SK-N-MC (cell line): ENCODE measurements around the gene MCEMP1.
A peak's percentile ranks its signal among the peaks of the same experiment; 100 is the strongest.

Source experiments
- DNase-seq: peaks from one replicate; pipeline ENCODE4 v3.0.0-alpha.2; 2011; ENCODE audit warnings: low read depth, low spot score
- H3K27ac ChIP-seq: fragments of 200-600 bp; sonication (generic); 2 replicates; pipeline ENCODE4 v1.5.1; 2016; ENCODE audit warnings: mixed run types
- H3K36me3 ChIP-seq: fragments of 200-600 bp; sonication (generic); 2 replicates; pipeline ENCODE4 v1.6.1; 2017; ENCODE audit warnings: antibody characterized with exemption, low read length, mixed read lengths; ENCODE audit not compliant: insufficient read depth
- H3K4me3 ChIP-seq: fragments of 200-600 bp; sonication (generic); 2 replicates; pipeline ENCODE4 v1.5.1; 2016
- H3K9ac ChIP-seq: fragments of 200-600 bp; sonication (generic); 2 replicates; pipeline ENCODE4 v1.8.0; 2017; ENCODE audit warnings: mixed run types, mixed read lengths; ENCODE audit not compliant: insufficient read length
- H3K9me3 ChIP-seq: fragments of 200-600 bp; sonication (generic); 2 replicates; pipeline ENCODE4 v1.6.1; 2017; ENCODE audit warnings: low read depth, mild to moderate bottlenecking, antibody characterized with exemption, low read length, moderate library complexity, mixed read lengths
- EZH2 ChIP-seq: fragments of 200-600 bp; sonication (generic); IDR thresholded peaks from one replicate; pipeline ENCODE4 v1.6.1; 2017; ENCODE audit warnings: antibody characterized with exemption
- FOXP2 ChIP-seq: optimal IDR thresholded peaks from 2 replicates; pipeline ENCODE3; 2011; ENCODE audit warnings: mild to moderate bottlenecking, moderate library complexity; ENCODE audit not compliant: insufficient read depth; ENCODE audit errors: extremely low read length, control extremely low read depth
- POLR2AphosphoS5 ChIP-seq: IDR thresholded peaks from 2 replicates; pipeline ENCODE4 v1.6.1; 2012; ENCODE audit warnings: mild to moderate bottlenecking, low read depth, low read length, borderline replicate concordance

Gene MCEMP1

GRCh38 chr19:7646426-7646700 is 30.5 kb upstream of the MCEMP1 start:
- H3K9me3 ChIP-seq: no peaks in the 10 kb centered on the region
- no peak overlapping the region for H3K4me3 ChIP-seq
- DNase-seq: no peak
- no peak overlapping the region for H3K27ac ChIP-seq
- no peak for TF ChIP-seq EZH2
- TF ChIP-seq FOXP2: no peak
- TF ChIP-seq POLR2AphosphoS5: no peak
- no peaks in the 10 kb centered on the region for H3K36me3 ChIP-seq
- H3K9ac ChIP-seq: no peak overlapping the region

DNA sequence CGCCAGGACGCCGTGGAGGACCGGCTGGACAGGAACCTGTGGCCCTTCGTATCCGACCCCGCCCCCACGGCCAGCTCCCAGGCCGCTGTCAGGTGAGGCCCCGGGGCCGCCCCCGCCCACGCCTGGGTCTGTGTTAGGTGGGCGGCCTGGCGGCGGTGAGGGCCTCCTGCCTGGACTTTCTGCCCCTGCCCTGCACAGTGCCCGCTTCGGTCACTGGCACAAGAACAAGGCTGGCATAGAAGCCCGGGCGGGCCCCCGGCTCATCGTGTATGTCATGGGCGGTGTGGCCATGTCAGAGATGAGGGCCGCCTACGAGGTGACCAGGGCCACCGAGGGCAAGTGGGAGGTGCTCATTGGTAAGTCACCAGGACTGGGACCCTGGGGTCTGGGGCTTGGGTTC is 29.7 kb upstream of the MCEMP1 start:
- no peaks in the 10 kb centered on the region for H3K36me3 ChIP-seq
- TF ChIP-seq POLR2AphosphoS5 (no peak), FOXP2 (no peak), EZH2 (no peak)

DNA sequence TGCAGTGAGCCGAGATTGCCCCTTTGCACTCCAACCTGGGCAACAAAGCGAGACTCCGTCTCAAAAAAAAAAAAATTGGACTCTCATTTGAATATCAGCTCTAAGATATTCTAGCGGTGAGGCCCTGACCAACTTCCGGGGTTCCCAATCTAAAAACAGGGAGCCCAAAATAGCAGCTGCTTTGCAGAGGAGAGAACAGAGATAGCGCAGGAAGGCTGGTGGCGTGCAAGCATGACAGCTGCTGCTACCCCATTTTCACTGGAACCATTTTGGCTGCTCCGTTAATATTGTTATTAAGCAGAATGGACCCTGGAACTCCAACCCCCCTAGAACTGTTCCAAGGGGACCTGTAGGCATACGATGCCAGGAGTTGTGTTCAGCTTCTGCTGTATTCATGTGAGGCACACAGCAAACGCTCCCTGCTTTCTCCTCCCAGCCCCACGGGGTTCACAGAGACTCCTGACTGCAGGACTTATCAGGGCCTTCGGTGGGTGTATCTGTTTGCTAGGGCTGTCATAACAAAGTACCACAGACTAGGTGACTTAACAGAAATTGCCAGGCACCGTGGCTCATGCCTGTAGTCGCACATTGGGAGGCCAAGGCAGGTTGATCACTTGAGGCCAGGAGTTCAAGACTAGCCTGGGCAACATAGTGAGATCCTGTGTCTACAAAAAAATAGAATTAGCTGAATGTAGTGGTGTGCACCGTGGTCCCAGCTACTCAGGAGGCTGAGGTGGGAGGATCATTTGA is 28.4 kb upstream of the MCEMP1 start:
- DNase-seq: no peak
- no peak overlapping the region for H3K27ac ChIP-seq

More for the DNA sequence above, 29.7 kb upstream of the MCEMP1 start:
- no peak for DNase-seq
- Histone ChIP-seq H3K9me3 (no peaks in the 10 kb centered on the region), H3K27ac (no peak overlapping the region), H3K9ac (no peak overlapping the region), H3K4me3 (no peak overlapping the region)

GRCh38 chr19:7650148-7650547 is 26.7 kb upstream of the MCEMP1 start:
- no peak for DNase-seq
- Histone ChIP-seq H3K36me3 (no peaks in the 10 kb centered on the region), H3K27ac (no peak overlapping the region), H3K4me3 (no peak overlapping the region), H3K9me3 (no peaks in the 10 kb centered on the region), H3K9ac (no peak overlapping the region)
- TF ChIP-seq POLR2AphosphoS5: no peak
- TF ChIP-seq FOXP2: no peak
- TF ChIP-seq EZH2: no peak

More for the DNA sequence above, 28.4 kb upstream of the MCEMP1 start:
- TF ChIP-seq POLR2AphosphoS5 (no peak), FOXP2 (no peak), EZH2 (no peak)
- no peak overlapping the region for H3K9ac ChIP-seq
- no peaks in the 10 kb centered on the region for H3K9me3 ChIP-seq
- no peaks in the 10 kb centered on the region for H3K36me3 ChIP-seq
- H3K4me3 ChIP-seq: no peak overlapping the region

GRCh38 chr19:7652061-7652641 is 24.7 kb upstream of the MCEMP1 start:
- no peak for TF ChIP-seq EZH2
- no peak for TF ChIP-seq POLR2AphosphoS5
- Histone ChIP-seq H3K9ac (no peak overlapping the region), H3K36me3 (no peaks in the 10 kb centered on the region), H3K9me3 (no peaks in the 10 kb centered on the region), H3K27ac (no peak overlapping the region), H3K4me3 (peak overlapping the region; percentile 71)
- DNase-seq: no peak

GRCh38 chr19:7654401-7654800 is 22.5 kb upstream of the MCEMP1 start:
- peak; percentile 47 for DNase-seq
- H3K4me3 ChIP-seq: no peak overlapping the region
- no peak overlapping the region for H3K9ac ChIP-seq
- no peak overlapping the region for H3K27ac ChIP-seq
- TF ChIP-seq FOXP2: no peak
- no peak for TF ChIP-seq POLR2AphosphoS5
- no peak for TF ChIP-seq EZH2
- H3K9me3 ChIP-seq: no peaks in the 10 kb centered on the region
- no peaks in the 10 kb centered on the region for H3K36me3 ChIP-seq

- H3K9me3 ChIP-seq: no peaks in the 10 kb centered on the region
- H3K9ac ChIP-seq: no peak overlapping the region
- H3K27ac ChIP-seq: no peak overlapping the region
- no peaks in the 10 kb centered on the region for H3K36me3 ChIP-seq
- TF ChIP-seq FOXP2 (no peak), EZH2 (no peak), POLR2AphosphoS5 (no peak)
- H3K4me3 ChIP-seq: no peak overlapping the region
- no peak for DNase-seq
Measured at GRCh38 chr19:7655581-7655980, 21.3 kb upstream of the MCEMP1 start.

- no peak overlapping the region for H3K4me3 ChIP-seq
- no peaks in the 10 kb centered on the region for H3K9me3 ChIP-seq
- H3K9ac ChIP-seq: no peak overlapping the region
- no peaks in the 10 kb centered on the region for H3K36me3 ChIP-seq
- no peak overlapping the region for H3K27ac ChIP-seq
- TF ChIP-seq EZH2: no peak
- TF ChIP-seq FOXP2: no peak
- no peak for TF ChIP-seq POLR2AphosphoS5
- DNase-seq: no peak
Measured at GRCh38 chr19:7657131-7657751, 19.6 kb upstream of the MCEMP1 start.
